Panc1 (cell line): ENCODE measurements around the gene RRP12. TPM values are rescaled to one million over a fixed set of nuclear protein-coding genes. Genes with fewer than 3 reads are reported as not detected.

ENCODE experiments used
- ATAC-seq: fragments of 200-7000 bp; cut with Tn5 transposase; 2 replicates; pipeline ENCODE4 v1.9.1; 2020; ENCODE audit warnings: mild to moderate bottlenecking, moderate library complexity
- BruUV-seq: library from RNA; stranded (reverse); fragments of 400-500 nt; replicated peaks from 2 replicates; lab custom pipeline; 2021; lab: Mats Ljungman, UMichigan
- CTCF ChIA-PET: fragments of 300-600 bp; sonication (Branson Sonifier 250); formaldehyde crosslinking; loops from one replicate; lab custom pipeline; 2022; ENCODE audit warnings: antibody characterized with exemption; lab: Charles Lee
- POLR2A ChIA-PET: fragments of 300-600 bp; sonication (Branson Sonifier 250); formaldehyde crosslinking; loops from one replicate; lab custom pipeline; 2022; ENCODE audit warnings: antibody characterized with exemption; lab: Charles Lee
- DNase-seq: peaks from one replicate; pipeline ENCODE4 v3.0.0-alpha.2; 2010; ENCODE audit warnings: low read depth, low spot score
- H3K27ac ChIP-seq: 2 replicates; pipeline ENCODE4 v1.5.1; 2011; ENCODE audit warnings: mild to moderate bottlenecking, low read length, inconsistent platforms
- H3K27me3 ChIP-seq: fragments of 200-500 bp; sonication (Bioruptor generic); 2 replicates; pipeline ENCODE4 v1.6.0; 2014; ENCODE audit warnings: low read length, inconsistent platforms; ENCODE audit not compliant: control insufficient read depth, insufficient read depth
- H3K36me3 ChIP-seq: fragments of 200-500 bp; sonication (Bioruptor generic); 2 replicates; pipeline ENCODE4 v1.5.1; 2014; ENCODE audit warnings: inconsistent platforms, mild to moderate bottlenecking, low read length, moderate library complexity; ENCODE audit not compliant: control insufficient read depth, insufficient read depth
- H3K4me1 ChIP-seq: 2 replicates; pipeline ENCODE4 v1.5.1; 2011; ENCODE audit warnings: inconsistent platforms, mild to moderate bottlenecking, low read length, moderate library complexity; ENCODE audit not compliant: control insufficient read depth, insufficient read depth
- H3K4me3 ChIP-seq, 2 experiments: 2 replicates each; pipeline ENCODE4 v1.5.1; 2011 to 2012; ENCODE audit warnings: low read depth in 2 of 2, low read length in 2 of 2, mild to moderate bottlenecking in 2 of 2, inconsistent platforms in 1 of 2, moderate library complexity in 1 of 2
- H3K9me3 ChIP-seq: fragments of 200-500 bp; sonication (Bioruptor generic); 2 replicates; pipeline ENCODE4 v1.5.1; 2014; ENCODE audit warnings: low read depth, mild to moderate bottlenecking, inconsistent platforms, low read length, moderate library complexity; ENCODE audit not compliant: control insufficient read depth, insufficient read depth
- POLR2AphosphoS5 ChIP-seq: IDR thresholded peaks from 2 replicates; pipeline ENCODE4 v1.6.1; 2012; ENCODE audit warnings: mild to moderate bottlenecking, low read depth, low read length, moderate library complexity
- SIN3A ChIP-seq: IDR thresholded peaks from 2 replicates; pipeline ENCODE4 v1.6.1; 2012; ENCODE audit warnings: low read depth, mild to moderate bottlenecking, low read length, moderate library complexity, borderline replicate concordance; ENCODE audit not compliant: insufficient read depth
- TCF7L2 ChIP-seq: IDR thresholded peaks from 2 replicates; pipeline ENCODE4 v1.6.1; 2011; ENCODE audit warnings: mild to moderate bottlenecking, low read depth, low read length, inconsistent platforms
- in situ Hi-C: cut with HindIII; loops from 2 replicates; pipeline ENCODE4 v1.10.0; 2016; ENCODE audit warnings: low sequenced_read_pairs, low pct_unique_long_range_greater_than_20kb
- intact Hi-C: fragments of 100-400 bp; cut with micrococcal nuclease; formaldehyde crosslinking; loops from one replicate; pipeline ENCODE4 v1.10.0; 2022; ENCODE audit not compliant: unreplicated experiment
- total RNA-seq: library from RNA; stranded (reverse); gene quantifications from one replicate; pipeline ENCODE4 v1.2.1, GENCODE V29; 2021; ENCODE audit not compliant: unreplicated experiment
- TF ChIP-seq, protein P1 (sequence below): fragments of 450-650 bp; IDR thresholded peaks from 2 replicates; pipeline ENCODE4 v1.5.1; 2017; ENCODE audit warnings: mild to moderate bottlenecking
- TF ChIP-seq, protein P2 (sequence below), 2 experiments: IDR thresholded peaks; 2 replicates each; pipeline ENCODE4 v1.6.1; 2011 to 2012; ENCODE audit warnings: low read depth in 2 of 2, control low read depth in 1 of 2, low read length in 1 of 2, mild to moderate bottlenecking in 1 of 2, moderate library complexity in 1 of 2; ENCODE audit not compliant: insufficient read depth in 1 of 2

Gene RRP12
- total RNA-seq, 1 experiment from 2014 or later = 94.9 TPM

DNA sequence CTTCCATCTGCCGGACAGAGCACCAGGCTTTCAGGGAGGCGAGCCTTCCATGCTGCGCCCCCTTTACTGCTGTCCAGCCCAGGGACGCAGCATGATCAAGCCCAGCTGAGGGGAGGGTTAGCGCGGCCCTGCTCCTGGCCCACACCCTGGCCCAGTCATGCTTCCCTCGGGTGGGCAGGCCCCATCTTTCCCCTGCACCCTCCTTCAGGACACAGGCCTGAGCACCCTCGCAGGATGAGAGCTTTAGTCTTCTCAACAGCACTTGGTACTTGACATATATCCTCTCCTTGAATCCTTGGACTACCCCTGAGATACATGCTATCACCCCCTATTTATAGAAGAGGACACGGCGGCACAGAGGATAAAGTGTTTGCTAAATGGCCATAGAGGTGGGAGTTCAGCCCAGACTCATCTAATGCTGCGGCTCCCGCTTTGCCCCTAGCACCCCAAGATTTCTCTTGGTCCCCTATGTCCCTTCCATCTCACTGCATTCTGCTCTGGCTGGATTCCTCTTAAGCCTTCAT, 34.0 kb downstream of the RRP12 start:
- Histone ChIP-seq H3K27me3 (no peaks in the 10 kb centered on the region), H3K27ac (no peak overlapping the region), H3K4me1 (no peaks in the 10 kb centered on the region), H3K36me3 (peaks cover 24% of the 10 kb centered on the region), H3K9me3 (no peaks in the 10 kb centered on the region), H3K4me3 (no peak overlapping the region)
- DNase-seq (no peak), ATAC-seq (no peak)
- ChIA-PET CTCF (no interaction called here), POLR2A (no interaction called here)
- intact Hi-C loops = no loop called here
- no peak for TF ChIP-seq SIN3A
- TF ChIP-seq TCF7L2 = no peak
- TF ChIP-seq, protein P1, sequence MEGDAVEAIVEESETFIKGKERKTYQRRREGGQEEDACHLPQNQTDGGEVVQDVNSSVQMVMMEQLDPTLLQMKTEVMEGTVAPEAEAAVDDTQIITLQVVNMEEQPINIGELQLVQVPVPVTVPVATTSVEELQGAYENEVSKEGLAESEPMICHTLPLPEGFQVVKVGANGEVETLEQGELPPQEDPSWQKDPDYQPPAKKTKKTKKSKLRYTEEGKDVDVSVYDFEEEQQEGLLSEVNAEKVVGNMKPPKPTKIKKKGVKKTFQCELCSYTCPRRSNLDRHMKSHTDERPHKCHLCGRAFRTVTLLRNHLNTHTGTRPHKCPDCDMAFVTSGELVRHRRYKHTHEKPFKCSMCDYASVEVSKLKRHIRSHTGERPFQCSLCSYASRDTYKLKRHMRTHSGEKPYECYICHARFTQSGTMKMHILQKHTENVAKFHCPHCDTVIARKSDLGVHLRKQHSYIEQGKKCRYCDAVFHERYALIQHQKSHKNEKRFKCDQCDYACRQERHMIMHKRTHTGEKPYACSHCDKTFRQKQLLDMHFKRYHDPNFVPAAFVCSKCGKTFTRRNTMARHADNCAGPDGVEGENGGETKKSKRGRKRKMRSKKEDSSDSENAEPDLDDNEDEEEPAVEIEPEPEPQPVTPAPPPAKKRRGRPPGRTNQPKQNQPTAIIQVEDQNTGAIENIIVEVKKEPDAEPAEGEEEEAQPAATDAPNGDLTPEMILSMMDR = no peak
- TF ChIP-seq POLR2AphosphoS5 = no peak
- in situ Hi-C loops = no loop called here
- no TSS peak for BruUV-seq

DNA sequence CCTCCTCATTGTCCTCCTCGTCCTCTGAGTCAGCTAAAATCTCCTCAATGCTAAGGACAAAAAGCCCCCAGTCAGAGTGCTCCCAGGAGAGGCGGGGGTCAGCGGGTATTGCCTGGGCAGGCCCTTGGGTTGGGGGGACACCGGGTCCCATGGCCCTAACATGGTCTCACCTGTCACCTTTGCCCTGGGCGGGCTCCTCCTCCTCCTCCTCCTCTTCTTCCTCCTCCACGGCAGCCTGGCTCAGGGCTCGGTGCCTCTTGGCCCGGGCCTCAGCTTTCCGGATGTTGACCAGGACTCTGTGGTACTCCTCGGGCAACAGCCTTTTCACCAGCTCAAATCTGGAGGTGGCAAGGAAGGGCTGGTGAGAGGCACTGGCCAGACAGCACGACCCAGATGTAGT, 34.6 kb downstream of the RRP12 start:
- H3K9me3 ChIP-seq = no peaks in the 10 kb centered on the region
- no peak overlapping the region for H3K4me3 ChIP-seq
- BruUV-seq = no TSS peak
- no peak overlapping the region for H3K27ac ChIP-seq
- no peaks in the 10 kb centered on the region for H3K4me1 ChIP-seq
- TF ChIP-seq, protein P2, sequence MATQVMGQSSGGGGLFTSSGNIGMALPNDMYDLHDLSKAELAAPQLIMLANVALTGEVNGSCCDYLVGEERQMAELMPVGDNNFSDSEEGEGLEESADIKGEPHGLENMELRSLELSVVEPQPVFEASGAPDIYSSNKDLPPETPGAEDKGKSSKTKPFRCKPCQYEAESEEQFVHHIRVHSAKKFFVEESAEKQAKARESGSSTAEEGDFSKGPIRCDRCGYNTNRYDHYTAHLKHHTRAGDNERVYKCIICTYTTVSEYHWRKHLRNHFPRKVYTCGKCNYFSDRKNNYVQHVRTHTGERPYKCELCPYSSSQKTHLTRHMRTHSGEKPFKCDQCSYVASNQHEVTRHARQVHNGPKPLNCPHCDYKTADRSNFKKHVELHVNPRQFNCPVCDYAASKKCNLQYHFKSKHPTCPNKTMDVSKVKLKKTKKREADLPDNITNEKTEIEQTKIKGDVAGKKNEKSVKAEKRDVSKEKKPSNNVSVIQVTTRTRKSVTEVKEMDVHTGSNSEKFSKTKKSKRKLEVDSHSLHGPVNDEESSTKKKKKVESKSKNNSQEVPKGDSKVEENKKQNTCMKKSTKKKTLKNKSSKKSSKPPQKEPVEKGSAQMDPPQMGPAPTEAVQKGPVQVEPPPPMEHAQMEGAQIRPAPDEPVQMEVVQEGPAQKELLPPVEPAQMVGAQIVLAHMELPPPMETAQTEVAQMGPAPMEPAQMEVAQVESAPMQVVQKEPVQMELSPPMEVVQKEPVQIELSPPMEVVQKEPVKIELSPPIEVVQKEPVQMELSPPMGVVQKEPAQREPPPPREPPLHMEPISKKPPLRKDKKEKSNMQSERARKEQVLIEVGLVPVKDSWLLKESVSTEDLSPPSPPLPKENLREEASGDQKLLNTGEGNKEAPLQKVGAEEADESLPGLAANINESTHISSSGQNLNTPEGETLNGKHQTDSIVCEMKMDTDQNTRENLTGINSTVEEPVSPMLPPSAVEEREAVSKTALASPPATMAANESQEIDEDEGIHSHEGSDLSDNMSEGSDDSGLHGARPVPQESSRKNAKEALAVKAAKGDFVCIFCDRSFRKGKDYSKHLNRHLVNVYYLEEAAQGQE (IDR thresholded peaks at IDR 0.05; ENCODE audit: insufficient read depth in 1 of 2, low read depth in 2 of 2, low read length in 1 of 2) = no peak
- TF ChIP-seq TCF7L2 = no peak
- TF ChIP-seq POLR2AphosphoS5 = no peak
- TF ChIP-seq, protein P1 = no peak
- no peak for TF ChIP-seq SIN3A
- intact Hi-C loops = no loop called here
- peaks cover 21% of the 10 kb centered on the region for H3K36me3 ChIP-seq
- CTCF ChIA-PET = no interaction called here
- no peaks in the 10 kb centered on the region for H3K27me3 ChIP-seq
- POLR2A ChIA-PET = no interaction called here
- DNase-seq = no peak
- no peak for ATAC-seq
- in situ Hi-C loops = no loop called here
